OCI-LY7 (cell line): ENCODE results near the gene SMAD4. TPM values are rescaled to one million over a fixed set of nuclear protein-coding genes. Genes with fewer than 3 reads are reported as not detected.

Experiments
- BruUV-seq: library from RNA; stranded (reverse); fragments of 400-500 nt; replicated peaks from 2 replicates; lab custom pipeline; 2021; lab: Mats Ljungman, UMichigan
- CTCF ChIA-PET: fragments of 300-600 bp; sonication (Branson Sonifier 250); formaldehyde crosslinking; loops from one replicate; lab custom pipeline; 2022; ENCODE audit warnings: antibody characterized with exemption; ENCODE audit not compliant: unreplicated experiment; lab: Charles Lee
- POLR2A ChIA-PET: fragments of 300-600 bp; sonication (Branson Sonifier 250); formaldehyde crosslinking; loops from one replicate; lab custom pipeline; 2022; ENCODE audit warnings: antibody characterized with exemption; lab: Charles Lee
- DNase-seq: peaks from one replicate; pipeline ENCODE4 v3.0.0-alpha.2; 2015; ENCODE audit warnings: low spot score
- H2AFZ ChIP-seq: fragments of 200-600 bp; sonication (generic), shearing (Covaris generic); 2 replicates; pipeline ENCODE4 v1.6.1; 2014; ENCODE audit warnings: mild to moderate bottlenecking, antibody characterized with exemption, low read length, moderate library complexity
- H3K27ac ChIP-seq: fragments of 200-600 bp; sonication (generic); 2 replicates; pipeline ENCODE4 v1.5.1; 2014; ENCODE audit warnings: mixed run types, low read depth, mild to moderate bottlenecking, moderate library complexity, low read length, inconsistent platforms; ENCODE audit not compliant: poor library complexity, severe bottlenecking
- H3K36me3 ChIP-seq: fragments of 200-600 bp; sonication (generic); 2 replicates; pipeline ENCODE4 v1.6.1; 2014; ENCODE audit warnings: mild to moderate bottlenecking, antibody characterized with exemption, low read length, moderate library complexity, mixed read lengths; ENCODE audit not compliant: insufficient read depth
- H3K4me1 ChIP-seq: fragments of 200-600 bp; sonication (generic); 2 replicates; pipeline ENCODE4 v1.5.1; 2014; ENCODE audit warnings: mild to moderate bottlenecking, low read length; ENCODE audit not compliant: insufficient read depth, poor library complexity, severe bottlenecking
- H3K4me2 ChIP-seq: fragments of 200-600 bp; sonication (generic); 2 replicates; pipeline ENCODE4 v1.6.1; 2014; ENCODE audit warnings: mild to moderate bottlenecking, low read length
- H3K4me3 ChIP-seq: fragments of 200-600 bp; sonication (generic); 2 replicates; pipeline ENCODE4 v1.5.1; 2014; ENCODE audit warnings: mild to moderate bottlenecking, low read depth, low read length; ENCODE audit not compliant: poor library complexity, severe bottlenecking
- H3K79me2 ChIP-seq: fragments of 200-600 bp; sonication (generic); 2 replicates; pipeline ENCODE4 v1.6.1; 2016; ENCODE audit warnings: low read depth, mild to moderate bottlenecking, low read length, moderate library complexity, mixed read lengths; ENCODE audit not compliant: insufficient read depth
- H3K9me2 ChIP-seq: fragments of 200-600 bp; sonication (generic); 2 replicates; pipeline ENCODE4 v1.6.1; 2016; ENCODE audit warnings: mild to moderate bottlenecking, low read length, mixed read lengths; ENCODE audit not compliant: insufficient read depth
- H3K9me3 ChIP-seq: fragments of 200-600 bp; sonication (generic); 2 replicates; pipeline ENCODE4 v1.6.1; 2014; ENCODE audit warnings: mild to moderate bottlenecking, mixed run types, low read length, mixed read lengths
- H4K20me1 ChIP-seq: fragments of 200-600 bp; sonication (generic); 2 replicates; pipeline ENCODE4 v1.6.1; 2014; ENCODE audit warnings: mild to moderate bottlenecking, antibody characterized with exemption, low read length, moderate library complexity, mixed read lengths; ENCODE audit not compliant: insufficient read depth
- CTCF ChIP-seq: fragments of 200-600 bp; sonication (generic); conservative IDR thresholded peaks from 2 replicates; pipeline ENCODE4 v1.5.1; 2014; ENCODE audit warnings: mild to moderate bottlenecking, antibody characterized with exemption, low read length, moderate library complexity, mixed read lengths
- EZH2phosphoT487 ChIP-seq: fragments of 200-600 bp; sonication (generic); IDR thresholded peaks from 2 replicates; pipeline ENCODE4 v1.6.1; 2018; ENCODE audit warnings: low read depth, borderline replicate concordance, mild to moderate bottlenecking, mixed run types, antibody characterized with exemption, low read length, moderate library complexity, mixed read lengths
- intact Hi-C: fragments of 100-400 bp; cut with micrococcal nuclease; formaldehyde crosslinking; loops from one replicate; pipeline ENCODE4 v1.10.0; 2022; ENCODE audit not compliant: unreplicated experiment
- total RNA-seq, 2 experiments: library from RNA; depleted of rRNA in 1 of 2; stranded (reverse); fragments of >200 nt in 1 of 2; shearing (Covaris generic) in 1 of 2; gene quantifications; 2 replicates each; pipeline ENCODE4 v1.2.3, GENCODE V29; 2014 to 2022

Gene SMAD4
- total RNA-seq, 2 experiments from 2014 or later = 44.7 to 47.6 TPM

GRCh38 chr18:51037230-51037629 lies 7.2 kb downstream of the SMAD4 start:
- no TSS peak for BruUV-seq
- Histone ChIP-seq H4K20me1 (peaks cover 6% of the 10 kb centered on the region; the same call in 1 of the 2 replicates), H3K9me3 (no peaks in the 10 kb centered on the region), H3K4me1 (no peaks in the 10 kb centered on the region), H3K79me2 (peaks cover 78% of the 10 kb centered on the region), H3K9me2 (no peaks in the 10 kb centered on the region), H3K4me2 (no peak overlapping the region), H3K4me3 (no peak overlapping the region), H3K36me3 (peaks cover 16% of the 10 kb centered on the region), H2AFZ (no peak overlapping the region), H3K27ac (no peak overlapping the region)
- TF ChIP-seq CTCF (no peak), EZH2phosphoT487 (no peak)
- intact Hi-C loops = loop anchor here (10.0 kb wide), 1 partner anchor 158 kb away; the partner anchor contains the start of gene MEX3C
- DNase-seq = no peak
- POLR2A ChIA-PET = interaction anchor here (1.1 kb wide), 1 partner anchor 8 kb away, joined by 3 read pairs; no protein-coding TSS in a partner anchor
- CTCF ChIA-PET = no interaction called here

- no peaks in the 10 kb centered on the region; the same call in 1 of the 2 replicates for H4K20me1 ChIP-seq
- BruUV-seq = no TSS peak
- peaks cover 77% of the 10 kb centered on the region for H3K79me2 ChIP-seq
- H3K9me2 ChIP-seq = no peaks in the 10 kb centered on the region
- H3K9me3 ChIP-seq = no peaks in the 10 kb centered on the region
- no peak for TF ChIP-seq EZH2phosphoT487
- no peak for TF ChIP-seq CTCF
- POLR2A ChIA-PET = interaction anchor here (1.2 kb wide), 1 partner anchor 9 kb away, joined by 4 read pairs; no protein-coding TSS in a partner anchor
- CTCF ChIA-PET = no interaction called here
- intact Hi-C loops = loop anchor here (10.0 kb wide), 1 partner anchor 157 kb away; the partner anchor contains the start of gene MEX3C
- DNase-seq = no peak
- H3K4me2 ChIP-seq = no peak overlapping the region
- H3K4me1 ChIP-seq = no peaks in the 10 kb centered on the region
- H3K27ac ChIP-seq = no peak overlapping the region
- H3K36me3 ChIP-seq = peaks cover 15% of the 10 kb centered on the region
- H3K4me3 ChIP-seq = no peak overlapping the region
- no peak overlapping the region for H2AFZ ChIP-seq
Observed at GRCh38 chr18:51038110-51038509, 8.1 kb downstream of the SMAD4 start.
